T-helper 22 cell (primary cell): ENCODE results near the gene OR2T4.

Source experiments
- DNase-seq: peaks from one replicate; pipeline ENCODE4 v3.0.0-alpha.2; 2020; ENCODE audit warnings: low read depth

OR2T4 gene

GRCh38 chr1:248361121-248361715, at the start of gene OR2T4:
Gene OR2T4, plus strand, starts transcription at chr1:248361665. Its CDS starts 0 bp downstream, at chr1:248361665.
- DNase-seq = no peak

GRCh38 chr1:248316796-248317195, 44.7 kb upstream of the OR2T4 start:
- no peak for DNase-seq

- no peak for DNase-seq
Observed at GRCh38 chr1:248324468-248324867, 37.0 kb upstream of the OR2T4 start, which contains the start of gene OR2M7. Gene OR2M7, minus strand, starts transcription at chr1:248324568. Its CDS starts 0 bp downstream, at chr1:248324568.

DNA sequence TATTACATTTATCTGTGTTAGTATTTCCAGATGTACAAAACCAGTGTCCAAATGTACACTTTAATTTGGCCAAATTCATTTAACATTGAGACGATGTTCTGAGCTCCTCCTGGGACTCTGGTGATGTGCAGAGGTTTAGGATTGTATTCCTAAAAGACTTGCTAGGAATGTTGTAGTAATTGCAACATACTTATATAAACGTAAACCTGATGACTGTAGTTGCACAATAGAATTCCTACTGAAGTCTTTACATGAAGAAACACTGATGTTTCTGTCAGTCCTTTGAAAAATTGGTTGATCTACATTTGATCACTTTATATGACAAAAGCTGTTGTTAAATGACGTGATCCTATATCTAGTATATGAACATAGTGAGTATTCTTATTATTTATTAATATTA, 18.0 kb upstream of the OR2T4 start:
- DNase-seq = no peak

- DNase-seq = no peak
Observed at GRCh38 chr1:248348475-248348874, 13.0 kb upstream of the OR2T4 start, which contains the start of gene OR14C36. Gene OR14C36, plus strand, starts transcription at chr1:248348775. Its CDS starts 0 bp downstream, at chr1:248348775.

DNA sequence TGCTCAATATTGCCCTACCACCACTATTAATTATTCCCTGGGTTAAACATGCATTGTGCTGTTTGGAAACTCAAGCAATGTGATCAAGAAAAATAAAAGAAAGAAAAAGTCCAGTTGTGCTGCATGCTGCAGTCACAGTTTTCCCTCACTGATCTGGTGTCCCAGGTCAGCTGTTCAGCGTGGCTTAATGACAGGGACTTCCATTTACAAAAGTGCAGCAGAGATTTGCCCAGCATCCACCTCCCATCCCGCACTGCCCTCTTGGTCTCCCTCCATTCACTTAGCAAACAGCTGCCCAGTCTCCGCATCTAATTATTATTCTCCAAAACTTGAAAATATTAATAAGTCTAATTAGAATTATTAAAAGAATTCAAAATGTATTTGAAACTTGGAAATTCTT, 2.0 kb upstream of the OR2T4 start:
- DNase-seq = no peak

GRCh38 chr1:248366609-248367008, 5.1 kb downstream of the OR2T4 start:
- no peak for DNase-seq

- DNase-seq = no peak
Observed at GRCh38 chr1:248372394-248372793, 10.9 kb downstream of the OR2T4 start.

DNA sequence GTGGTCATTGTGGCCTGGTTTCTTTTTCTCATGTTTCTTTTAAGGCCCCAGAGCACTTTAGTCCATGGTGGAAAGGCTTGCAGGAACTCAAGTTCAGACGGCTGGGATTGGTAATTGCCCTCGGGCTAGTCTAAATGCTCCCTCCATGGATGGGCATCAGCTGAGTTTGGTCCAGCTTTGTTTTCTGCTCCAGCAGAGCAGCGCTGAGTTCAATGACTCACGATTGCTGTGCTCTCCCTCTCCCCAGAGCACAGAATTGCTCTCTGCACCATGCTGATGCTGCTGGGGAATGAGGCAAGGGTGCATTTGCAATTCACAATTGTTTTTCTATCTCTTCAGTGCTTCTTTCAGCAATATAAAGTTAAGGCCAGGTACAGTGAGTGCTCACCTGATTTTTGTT, 12.3 kb downstream of the OR2T4 start:
- DNase-seq = no peak

DNA sequence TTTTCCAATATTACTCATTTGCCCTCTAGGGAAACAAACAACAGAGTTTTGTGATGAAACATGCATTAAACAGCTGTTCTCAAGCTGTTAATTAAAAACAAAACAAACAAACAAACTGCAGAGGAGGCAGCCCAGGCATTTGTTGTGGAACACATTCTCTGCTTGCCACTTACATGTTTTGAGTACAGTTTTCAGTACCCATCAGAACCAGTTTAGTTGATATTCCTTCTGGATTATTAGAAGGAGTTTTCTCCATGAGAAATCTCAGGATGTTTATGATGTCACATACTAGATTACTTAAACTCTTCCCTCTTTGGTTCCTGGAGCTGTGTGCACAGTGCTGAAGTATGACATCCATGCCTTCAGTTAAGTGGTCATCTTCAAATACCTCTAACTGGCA, 14.0 kb downstream of the OR2T4 start, which contains the start of gene OR2T6:
OR2T6 (plus strand) TSS at position 301 of the 400 bp plus-strand sequence. CDS start 11,863 bp downstream, outside the sequence.
- no peak for DNase-seq

- no peak for DNase-seq
Observed at GRCh38 chr1:248376916-248377315, 15.5 kb downstream of the OR2T4 start.

DNA sequence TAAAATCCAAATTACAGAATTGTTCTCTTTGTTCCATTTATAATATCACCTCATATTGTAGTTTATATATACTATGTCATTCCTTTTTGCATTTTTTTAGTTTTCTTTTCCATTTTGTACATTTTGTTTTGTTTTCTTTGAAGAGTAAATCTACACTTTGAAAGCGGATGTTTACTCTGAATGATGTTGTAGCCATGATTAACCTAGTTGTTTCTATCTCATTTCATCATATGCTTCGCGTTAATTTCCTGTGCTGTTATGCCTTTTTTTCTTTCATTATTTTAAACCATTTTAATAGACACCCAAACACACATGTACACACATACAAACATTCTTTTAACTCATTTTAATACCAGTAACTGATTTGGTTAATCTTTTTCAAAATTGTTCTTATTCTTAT, 19.4 kb downstream of the OR2T4 start:
- no peak for DNase-seq

DNA sequence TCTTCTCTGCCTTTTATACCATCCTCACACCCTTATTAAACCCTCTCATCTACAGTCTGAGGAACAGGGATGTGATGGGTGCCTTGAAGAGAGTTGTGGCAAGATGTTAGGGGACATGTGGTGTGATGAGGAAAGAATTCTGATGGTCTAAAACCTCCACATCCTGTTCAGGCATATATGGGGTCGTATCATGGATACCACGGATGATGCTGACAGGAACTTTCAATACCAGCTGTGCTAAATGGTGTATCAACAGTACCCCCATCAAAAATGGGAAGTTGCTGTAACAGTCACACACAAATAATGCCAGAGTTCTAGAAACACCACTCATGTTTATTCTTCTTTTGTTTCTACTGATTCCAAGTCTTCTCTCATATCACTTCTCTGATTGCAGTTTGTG, 27.0 kb downstream of the OR2T4 start:
- DNase-seq = no peak

GRCh38 chr1:248393050-248393449, 31.6 kb downstream of the OR2T4 start:
- no peak for DNase-seq

GRCh38 chr1:248402748-248403147, 41.3 kb downstream of the OR2T4 start, which contains the start of gene OR2T1:
Gene OR2T1, plus strand, starts transcription at chr1:248403048. Its CDS starts 3,100 bp downstream, at chr1:248406148.
- DNase-seq = no peak

- DNase-seq = no peak
Observed at GRCh38 chr1:248404024-248404423, 42.6 kb downstream of the OR2T4 start.

GRCh38 chr1:248406721-248407692, 45.5 kb downstream of the OR2T4 start:
- DNase-seq = no peak
